ENCODE data around the gene ZNF683. TPM values are rescaled to one million over a fixed set of nuclear protein-coding genes. Genes with fewer than 3 reads are reported as not detected.

Gene ZNF683
- total and polyA plus RNA-seq, 2 donors (not counting 3 experiments of a cell fraction or from before 2014, with no cell fraction given) = not detected

DNA sequence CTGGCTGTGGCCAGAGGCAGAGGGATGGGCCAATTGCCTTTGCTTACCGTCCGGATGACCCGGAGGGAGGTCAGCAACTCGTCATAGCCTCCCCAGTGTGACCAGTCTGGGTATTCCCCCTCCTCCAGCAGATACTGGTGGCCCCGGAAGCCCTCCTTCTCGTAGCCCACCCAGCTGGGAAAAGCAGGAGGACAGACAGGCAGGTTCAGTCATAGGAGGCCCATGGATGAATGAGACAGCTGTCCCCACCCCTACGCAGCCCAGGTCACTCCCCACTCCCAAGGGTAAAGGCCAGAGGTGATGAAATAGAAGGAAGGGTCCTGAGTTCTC, 35.4 kb downstream of the ZNF683 start:
- H3K9me3 ChIP-seq (replicated peaks; ENCODE audit: control insufficient read depth, insufficient read depth, low read length) = no peaks in the 10 kb centered on the region
- no peaks in the 10 kb centered on the region for H4K20me1 ChIP-seq (replicated peaks; ENCODE audit: control insufficient read depth, extremely low read depth, insufficient read depth, low read length)
- intact Hi-C loops (cut with micrococcal nuclease) (no loop called here), dilution Hi-C loops (cut with MboI; ENCODE audit: extremely low pct_ligation_motif_present, low sequenced_read_pairs) (no loop called here)
- FAIRE-seq = no peak
- H3K9me1 ChIP-seq (replicated peaks; ENCODE audit: control insufficient read depth, extremely low read depth, insufficient read depth, low read length) = no peaks in the 10 kb centered on the region
- H3K27ac ChIP-seq (ENCODE audit: insufficient read depth, low read depth, low read length) = no peak overlapping the region
- ChIA-PET CTCF (interaction anchor here (1.0 kb wide), 1 partner anchor 80 kb away, joined by 3 read pairs; no protein-coding TSS in a partner anchor), POLR2A (no interaction called here)
- H2AFZ ChIP-seq (ENCODE audit: low read depth, low read length) = no peak overlapping the region
- TF ChIP-seq JUN (IDR thresholded peaks at IDR 0.05; ENCODE audit: borderline replicate concordance, insufficient read depth, insufficient read length, low read depth) (no peak), POLR2A (IDR thresholded peaks at IDR 0.05; ENCODE audit: low read depth, low read length) (no peak), EZH2 (IDR thresholded peaks at IDR 0.05; ENCODE audit: borderline replicate concordance, low read depth, low read length, severe bottlenecking) (no peak), FOS (IDR thresholded peaks at IDR 0.05; ENCODE audit: borderline replicate concordance, insufficient read depth, low read length) (no peak), MYC (IDR thresholded peaks at IDR 0.05; ENCODE audit: low read depth, low read length) (no peak), GATA2 (IDR thresholded peaks at IDR 0.05; ENCODE audit: insufficient read depth, insufficient read length, low read depth, low read length) (no peak), POLR2AphosphoS5 (IDR thresholded peaks at IDR 0.05; ENCODE audit: insufficient read depth, low read depth, low read length) (no peak)
- TF ChIP-seq, protein P1, sequence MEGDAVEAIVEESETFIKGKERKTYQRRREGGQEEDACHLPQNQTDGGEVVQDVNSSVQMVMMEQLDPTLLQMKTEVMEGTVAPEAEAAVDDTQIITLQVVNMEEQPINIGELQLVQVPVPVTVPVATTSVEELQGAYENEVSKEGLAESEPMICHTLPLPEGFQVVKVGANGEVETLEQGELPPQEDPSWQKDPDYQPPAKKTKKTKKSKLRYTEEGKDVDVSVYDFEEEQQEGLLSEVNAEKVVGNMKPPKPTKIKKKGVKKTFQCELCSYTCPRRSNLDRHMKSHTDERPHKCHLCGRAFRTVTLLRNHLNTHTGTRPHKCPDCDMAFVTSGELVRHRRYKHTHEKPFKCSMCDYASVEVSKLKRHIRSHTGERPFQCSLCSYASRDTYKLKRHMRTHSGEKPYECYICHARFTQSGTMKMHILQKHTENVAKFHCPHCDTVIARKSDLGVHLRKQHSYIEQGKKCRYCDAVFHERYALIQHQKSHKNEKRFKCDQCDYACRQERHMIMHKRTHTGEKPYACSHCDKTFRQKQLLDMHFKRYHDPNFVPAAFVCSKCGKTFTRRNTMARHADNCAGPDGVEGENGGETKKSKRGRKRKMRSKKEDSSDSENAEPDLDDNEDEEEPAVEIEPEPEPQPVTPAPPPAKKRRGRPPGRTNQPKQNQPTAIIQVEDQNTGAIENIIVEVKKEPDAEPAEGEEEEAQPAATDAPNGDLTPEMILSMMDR (IDR thresholded peaks at IDR 0.05; ENCODE audit: extremely low read depth in 1 of 2, insufficient read depth in 1 of 2, low read depth in 1 of 2, low read length in 2 of 2) = no peak
- TF ChIP-seq, protein P2, sequence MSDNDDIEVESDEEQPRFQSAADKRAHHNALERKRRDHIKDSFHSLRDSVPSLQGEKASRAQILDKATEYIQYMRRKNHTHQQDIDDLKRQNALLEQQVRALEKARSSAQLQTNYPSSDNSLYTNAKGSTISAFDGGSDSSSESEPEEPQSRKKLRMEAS (IDR thresholded peaks at IDR 0.05; ENCODE audit: insufficient read depth, insufficient read length) = no peak
- peaks cover 7% of the 10 kb centered on the region for H3K4me1 ChIP-seq (ENCODE audit: control insufficient read depth, extremely low read depth, insufficient read depth, low read length)
- H3K4me3 ChIP-seq (replicated peaks in 1 of 3; ENCODE audit: insufficient read depth in 1 of 3, low read depth in 1 of 3, low read length in 3 of 3) = no peak overlapping the region
- DNase-seq (ENCODE audit: low read depth, low spot score) = no peak
- no peaks in the 10 kb centered on the region for H3K79me2 ChIP-seq (ENCODE audit: control insufficient read depth, insufficient read depth, low read length)
- H3K9ac ChIP-seq (replicated peaks; ENCODE audit: extremely low read depth, insufficient read depth, low read length) = no peak overlapping the region
- H3K27me3 ChIP-seq (ENCODE audit: control insufficient read depth in 2 of 2, insufficient read depth in 2 of 2, low read length in 2 of 2) = peaks cover 1 to 4% of the 10 kb centered on the region in 2 experiments
- no peak overlapping the region for H3K4me2 ChIP-seq (ENCODE audit: insufficient read depth, low read length)
- BruUV-seq (replicated peaks) = no TSS peak
- no peaks in the 10 kb centered on the region for H3K36me3 ChIP-seq (ENCODE audit: control insufficient read depth in 2 of 2, extremely low read depth in 1 of 2, insufficient read depth in 2 of 2, low read length in 2 of 2)

Data from endothelial cell of umbilical vein (primary cell).